ENCODE data around the gene SLFN12. TPM values are rescaled to one million over a fixed set of nuclear protein-coding genes. Genes with fewer than 3 reads are reported as not detected.
A peak's percentile ranks its signal among the peaks of the same experiment; 100 is the strongest.

SLFN12 gene
- total RNA-seq (2014; rRNA removed; shearing (Covaris generic)) (0.06 TPM in 1 of 2 replicates, not detected in the other), total RNA-seq (2022) (not detected in 2 replicates), Bru-seq, nascent RNA (percentile 6 among the genes with signal in this experiment), BruChase-seq, experiment 1, labeled RNA remaining after a 6-hour chase (percentile 9 among the genes with signal in this experiment), BruChase-seq, experiment 2, labeled RNA remaining after a 2-hour chase (percentile 9 among the genes with signal in this experiment)
- long read RNA-seq, result 0 reads

GRCh38 chr17:35432176-35433074 lies at the start of gene SLFN12:
Gene SLFN12, minus strand, starts transcription at chr17:35432500. Its CDS starts 9,472 bp downstream, at chr17:35423028.
- TF ChIP-seq EZH2phosphoT487 (IDR thresholded peaks at IDR 0.05; ENCODE audit: borderline replicate concordance, low read depth, low read length) (no peak), CTCF (conservative IDR thresholded peaks at IDR 0.05; ENCODE audit: low read length) (no peak)
- no peaks in the 10 kb centered on the region for H3K79me2 ChIP-seq (ENCODE audit: insufficient read depth, low read depth, low read length)
- no peaks in the 10 kb centered on the region for H3K9me2 ChIP-seq (ENCODE audit: insufficient read depth, low read length)
- no TSS peak for BruUV-seq (replicated peaks)
- no peaks in the 10 kb centered on the region for H3K36me3 ChIP-seq (ENCODE audit: insufficient read depth, low read length)
- DNase-seq (ENCODE audit: low spot score), result no peak
- H3K4me2 ChIP-seq (ENCODE audit: low read length), result no peak within 1 kb of the TSS
- POLR2A ChIA-PET, result no interaction called here
- H2AFZ ChIP-seq (ENCODE audit: low read length), result no peak within 1 kb of the TSS
- intact Hi-C loops (cut with micrococcal nuclease; ENCODE audit: unreplicated experiment), result no loop called here
- CTCF ChIA-PET (ENCODE audit: unreplicated experiment), result no interaction called here
- H3K9me3 ChIP-seq (ENCODE audit: low read length), result no peaks in the 10 kb centered on the region
- H3K27ac ChIP-seq (ENCODE audit: low read depth, low read length, poor library complexity, severe bottlenecking), result no peak within 1 kb of the TSS
- H3K4me3 ChIP-seq (ENCODE audit: low read depth, low read length, poor library complexity, severe bottlenecking), result no peak within 1 kb of the TSS
- no peaks in the 10 kb centered on the region for H4K20me1 ChIP-seq (ENCODE audit: insufficient read depth, low read length)
- no peaks in the 10 kb centered on the region for H3K4me1 ChIP-seq (ENCODE audit: insufficient read depth, low read length, poor library complexity, severe bottlenecking)

GRCh38 chr17:35479271-35479670 lies 47.0 kb upstream of the SLFN12 start:
- Histone ChIP-seq H3K27ac (ENCODE audit: low read depth, low read length, poor library complexity, severe bottlenecking) (no peak overlapping the region), H3K9me3 (ENCODE audit: low read length) (no peaks in the 10 kb centered on the region), H3K9me2 (ENCODE audit: insufficient read depth, low read length) (no peaks in the 10 kb centered on the region), H4K20me1 (ENCODE audit: insufficient read depth, low read length) (no peaks in the 10 kb centered on the region), H3K36me3 (ENCODE audit: insufficient read depth, low read length) (no peaks in the 10 kb centered on the region), H3K4me2 (ENCODE audit: low read length) (no peak overlapping the region), H3K4me3 (ENCODE audit: low read depth, low read length, poor library complexity, severe bottlenecking) (no peak overlapping the region), H3K4me1 (ENCODE audit: insufficient read depth, low read length, poor library complexity, severe bottlenecking) (no peaks in the 10 kb centered on the region), H2AFZ (ENCODE audit: low read length) (no peak overlapping the region), H3K79me2 (ENCODE audit: insufficient read depth, low read depth, low read length) (no peaks in the 10 kb centered on the region)
- ChIA-PET CTCF (ENCODE audit: unreplicated experiment) (no interaction called here), POLR2A (no interaction called here)
- no peak for DNase-seq (ENCODE audit: low spot score)
- BruUV-seq (replicated peaks), result no TSS peak
- intact Hi-C loops (cut with micrococcal nuclease; ENCODE audit: unreplicated experiment), result no loop called here
- TF ChIP-seq CTCF (conservative IDR thresholded peaks at IDR 0.05; ENCODE audit: low read length), result no peak
- no peak for TF ChIP-seq EZH2phosphoT487 (IDR thresholded peaks at IDR 0.05; ENCODE audit: borderline replicate concordance, low read depth, low read length)

GRCh38 chr17:35477248-35477647 lies 44.9 kb upstream of the SLFN12 start:
- ChIA-PET POLR2A (no interaction called here), CTCF (ENCODE audit: unreplicated experiment) (no interaction called here)
- no peaks in the 10 kb centered on the region for H3K79me2 ChIP-seq (ENCODE audit: insufficient read depth, low read depth, low read length)
- H3K4me2 ChIP-seq (ENCODE audit: low read length), result no peak overlapping the region
- H3K9me2 ChIP-seq (ENCODE audit: insufficient read depth, low read length), result no peaks in the 10 kb centered on the region
- H3K36me3 ChIP-seq (ENCODE audit: insufficient read depth, low read length), result no peaks in the 10 kb centered on the region
- DNase-seq (ENCODE audit: low spot score), result no peak
- TF ChIP-seq EZH2phosphoT487 (IDR thresholded peaks at IDR 0.05; ENCODE audit: borderline replicate concordance, low read depth, low read length), result no peak
- no peak for TF ChIP-seq CTCF (conservative IDR thresholded peaks at IDR 0.05; ENCODE audit: low read length)
- H3K9me3 ChIP-seq (ENCODE audit: low read length), result no peaks in the 10 kb centered on the region
- no TSS peak for BruUV-seq (replicated peaks)
- H3K27ac ChIP-seq (ENCODE audit: low read depth, low read length, poor library complexity, severe bottlenecking), result no peak overlapping the region
- no peak overlapping the region for H2AFZ ChIP-seq (ENCODE audit: low read length)
- no peaks in the 10 kb centered on the region for H3K4me1 ChIP-seq (ENCODE audit: insufficient read depth, low read length, poor library complexity, severe bottlenecking)
- H3K4me3 ChIP-seq (ENCODE audit: low read depth, low read length, poor library complexity, severe bottlenecking), result no peak overlapping the region
- no peaks in the 10 kb centered on the region for H4K20me1 ChIP-seq (ENCODE audit: insufficient read depth, low read length)
- intact Hi-C loops (cut with micrococcal nuclease; ENCODE audit: unreplicated experiment), result no loop called here
